HepG2 (cell line): Measurements from ENCODE around the gene AGK. TPM values are rescaled to one million over a fixed set of nuclear protein-coding genes. Genes with fewer than 3 reads are reported as not detected.

Experiments
- ATF7 ChIP-seq, 2 experiments: fragments of 450-650 bp in 1 of 2; sonication (generic) in 1 of 2; formaldehyde crosslinking in 1 of 2; IDR thresholded peaks; 2 replicates each; pipeline versions ENCODE4 v1.4.0 to v1.6.1; 2016 to 2020; ENCODE audit warnings: antibody characterized with exemption in 1 of 2, mild to moderate bottlenecking in 1 of 2, missing genetic modification reagents in 1 of 2
- HMGXB3 ChIP-seq: sonication (generic); formaldehyde crosslinking; IDR thresholded peaks from 2 replicates; pipeline ENCODE4 v1.4.0; 2020; ENCODE audit warnings: missing genetic modification reagents, borderline replicate concordance
- KDM2A ChIP-seq: sonication (generic); formaldehyde crosslinking; IDR thresholded peaks from 2 replicates; pipeline ENCODE4 v1.4.0; 2020; ENCODE audit warnings: low read depth, missing genetic modification reagents, borderline replicate concordance
- KDM6A ChIP-seq: IDR thresholded peaks from 2 replicates; pipeline ENCODE4 v1.6.1; 2016; ENCODE audit warnings: low read depth
- KLF9 ChIP-seq: IDR thresholded peaks from 2 replicates; pipeline ENCODE4 v1.6.1; 2016; ENCODE audit warnings: low read depth
- MBNL3 ChIP-seq: fragments of 250-450 bp; sonication (Bioruptor Pico); conservative IDR thresholded peaks from 2 replicates; pipeline ENCODE4 v1.8.0; 2022; ENCODE audit warnings: mild to moderate bottlenecking, inconsistent platforms
- PHF8 ChIP-seq: sonication (generic); formaldehyde crosslinking; IDR thresholded peaks from 2 replicates; pipeline ENCODE4 v1.5.0; 2020; ENCODE audit warnings: missing genetic modification reagents
- RARA ChIP-seq: IDR thresholded peaks from 2 replicates; pipeline ENCODE4 v1.6.1; 2016; ENCODE audit warnings: missing genetic modification reagents, missing compliant biosample characterization
- RXRB ChIP-seq: IDR thresholded peaks from 2 replicates; pipeline ENCODE4 v1.6.1; 2016; ENCODE audit warnings: borderline replicate concordance, missing genetic modification reagents, missing compliant biosample characterization
- SKI ChIP-seq: fragments of 450-650 bp; IDR thresholded peaks from one replicate; pipeline ENCODE4 v1.6.1; 2018; ENCODE audit warnings: mild to moderate bottlenecking; ENCODE audit not compliant: partially characterized antibody
- TCF12 ChIP-seq, 2 experiments: fragments of 450-650 bp in 1 of 2; sonication (generic) in 1 of 2; formaldehyde crosslinking in 1 of 2; IDR thresholded peaks; 2 replicates each; pipeline versions ENCODE4 v1.6.1 to v1.8.0; 2017 to 2022; ENCODE audit warnings: antibody characterized with exemption in 1 of 2, mild to moderate bottlenecking in 1 of 2, missing genetic modification reagents in 1 of 2, moderate library complexity in 1 of 2
- TCF7 ChIP-seq: sonication (generic); IDR thresholded peaks from 2 replicates; pipeline ENCODE4 v1.6.1; 2016; ENCODE audit warnings: antibody characterized with exemption, low read depth
- USF2 ChIP-seq, 2 experiments: sonication (generic) in 1 of 2; formaldehyde crosslinking in 1 of 2; IDR thresholded peaks; 2 replicates each; pipeline versions ENCODE4 v1.5.1 to v1.6.1; 2011 to 2020; ENCODE audit warnings: borderline replicate concordance in 1 of 2, low read depth in 1 of 2, low read length in 1 of 2, mild to moderate bottlenecking in 1 of 2, missing genetic modification reagents in 1 of 2, moderate library complexity in 1 of 2
- ZBTB34 ChIP-seq: sonication (generic); formaldehyde crosslinking; IDR thresholded peaks from 2 replicates; pipeline ENCODE4 v1.8.0; 2022; ENCODE audit warnings: mild to moderate bottlenecking, missing genetic modification reagents
- ZGPAT ChIP-seq: IDR thresholded peaks from 2 replicates; pipeline ENCODE4 v1.6.1; 2016; ENCODE audit warnings: mild to moderate bottlenecking
- ZNF24 ChIP-seq: fragments of 450-650 bp; IDR thresholded peaks from 2 replicates; pipeline ENCODE4 v1.6.1; 2017; ENCODE audit warnings: antibody characterized with exemption, mild to moderate bottlenecking
- ZNF703 ChIP-seq: sonication (generic); formaldehyde crosslinking; IDR thresholded peaks from 2 replicates; pipeline ENCODE4 v1.5.1; 2020; ENCODE audit warnings: missing genetic modification reagents, mild to moderate bottlenecking, moderate library complexity, borderline replicate concordance
- ZNF768 ChIP-seq: sonication (generic); formaldehyde crosslinking; IDR thresholded peaks from 2 replicates; pipeline ENCODE4 v1.4.0; 2020; ENCODE audit warnings: missing genetic modification reagents
- ZSCAN22 ChIP-seq: sonication (generic); formaldehyde crosslinking; IDR thresholded peaks from 2 replicates; pipeline ENCODE4 v1.4.0; 2020; ENCODE audit warnings: mild to moderate bottlenecking, missing genetic modification reagents
- polyA plus RNA-seq, 8 experiments: library from polyadenylated mRNA; depleted of rRNA in 3 of 8; stranded (reverse) in 7 of 8; unstranded in 1 of 8; fragments of >200 nt; fragmentation: Illumina TruSeq in 4 of 8; extraction: Trizol in 4 of 8; gene quantifications; 2 replicates each; pipeline versions ENCODE4 v1.2.1 to v1.2.3, GENCODE V29; 2011 to 2016; ENCODE audit warnings: low read depth in 4 of 8, missing spikeins in 1 of 8, mixed read lengths in 1 of 8; ENCODE audit not compliant: insufficient read depth in 1 of 8
- total RNA-seq, 5 experiments: library from RNA; depleted of rRNA; stranded (reverse); fragments of >200 nt; fragmentation: Illumina TruSeq; extraction: Trizol; gene quantifications; 2 replicates each; pipeline ENCODE4 v1.2.3, GENCODE V29; 2016; ENCODE audit warnings: low read depth in 1 of 5

The AGK gene
- total and polyA plus RNA-seq, 2 of the 13 experiments (the other 11 are each of a cell fraction or from before 2014, with no cell fraction given): 23.7 to 30.1 TPM

- TF ChIP-seq USF2 (IDR thresholded peaks at IDR 0.05; ENCODE audit: low read depth, low read length) (0 out of 2 replicates have a peak, but pooled peaks have one; percentile 21), USF2 (CRISPR knock-in tag; IDR thresholded peaks at IDR 0.05; ENCODE audit: borderline replicate concordance) (no peak), ATF7 (IDR thresholded peaks at IDR 0.05) (0 out of 2 replicates have a peak, but pooled peaks have one; percentile 43), ATF7 (CRISPR knock-in tag; IDR thresholded peaks at IDR 0.05) (peak; percentile 57; the same call in 1 of the 2 replicates), ZGPAT (peak; percentile 71), TCF12 (IDR thresholded peaks at IDR 0.05) (no peak), TCF12 (CRISPR knock-in tag; IDR thresholded peaks at IDR 0.05) (peak; percentile 57; the same call in 1 of the 2 replicates), TCF7 (peak; percentile 21; the same call in 1 of the 2 replicates), KDM2A (CRISPR knock-in tag) (peak; percentile 53; the same call in 1 of the 2 replicates), HMGXB3 (CRISPR knock-in tag) (0 out of 2 replicates have a peak, but pooled peaks have one; percentile 39), ZNF768 (peak; percentile 96), ZBTB34 (CRISPR knock-in tag) (peak; percentile 74), ZSCAN22 (peak; percentile 62; the same call in 1 of the 2 replicates), RARA (peak; percentile 66), ZNF703 (CRISPR knock-in tag) (0 out of 2 replicates have a peak, but pooled peaks have one; percentile 56), KLF9 (no peak), SKI (peak; percentile 79), PHF8 (CRISPR knock-in tag) (0 out of 2 replicates have a peak, but pooled peaks have one; percentile 37), RXRB (CRISPR knock-in tag) (peak; percentile 57; the same call in 1 of the 2 replicates), MBNL3 (no peak), KDM6A (CRISPR knock-in tag) (0 out of 2 replicates have a peak, but pooled peaks have one; percentile 9), ZNF24 (no peak)
These were observed 144.6 kb downstream of the AGK start (continued) for GRCh38 chr7:141695803-141696289.
